ENCODE results near the gene PTGDS.

GRCh38 chr9:137014166-137014565, 36.9 kb downstream of the PTGDS start:
- TF ChIP-seq TAF1 (IDR thresholded peaks at IDR 0.05; ENCODE audit: low read depth) (no peak), CTCF (IDR thresholded peaks at IDR 0.05; ENCODE audit: poor library complexity, severe bottlenecking) (no peak)

Data from neural cell (in vitro differentiated cells).